ENCODE results near the gene DGKQ.

DNA sequence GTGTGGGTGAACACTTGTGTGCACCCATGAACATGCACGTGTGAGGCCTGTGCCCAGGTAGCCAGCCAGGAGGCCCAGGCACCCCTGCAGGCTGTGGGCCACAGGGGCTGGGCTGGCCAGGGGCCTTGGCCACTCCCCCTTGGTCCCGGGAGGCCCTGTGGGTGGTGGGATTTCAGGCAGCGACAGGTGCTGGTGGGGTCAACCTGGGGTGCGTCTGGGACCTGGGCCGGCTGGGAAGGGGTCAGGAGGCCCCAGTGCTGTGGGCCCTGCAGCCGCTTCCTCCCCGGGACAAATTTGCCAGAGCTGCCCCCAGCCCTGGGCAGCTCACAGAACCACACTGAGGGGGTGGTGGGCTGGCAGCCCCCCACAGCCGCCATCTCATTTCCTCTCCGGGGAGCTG lies 46.0 kb upstream of the DGKQ start:
- TF ChIP-seq, protein P1, sequence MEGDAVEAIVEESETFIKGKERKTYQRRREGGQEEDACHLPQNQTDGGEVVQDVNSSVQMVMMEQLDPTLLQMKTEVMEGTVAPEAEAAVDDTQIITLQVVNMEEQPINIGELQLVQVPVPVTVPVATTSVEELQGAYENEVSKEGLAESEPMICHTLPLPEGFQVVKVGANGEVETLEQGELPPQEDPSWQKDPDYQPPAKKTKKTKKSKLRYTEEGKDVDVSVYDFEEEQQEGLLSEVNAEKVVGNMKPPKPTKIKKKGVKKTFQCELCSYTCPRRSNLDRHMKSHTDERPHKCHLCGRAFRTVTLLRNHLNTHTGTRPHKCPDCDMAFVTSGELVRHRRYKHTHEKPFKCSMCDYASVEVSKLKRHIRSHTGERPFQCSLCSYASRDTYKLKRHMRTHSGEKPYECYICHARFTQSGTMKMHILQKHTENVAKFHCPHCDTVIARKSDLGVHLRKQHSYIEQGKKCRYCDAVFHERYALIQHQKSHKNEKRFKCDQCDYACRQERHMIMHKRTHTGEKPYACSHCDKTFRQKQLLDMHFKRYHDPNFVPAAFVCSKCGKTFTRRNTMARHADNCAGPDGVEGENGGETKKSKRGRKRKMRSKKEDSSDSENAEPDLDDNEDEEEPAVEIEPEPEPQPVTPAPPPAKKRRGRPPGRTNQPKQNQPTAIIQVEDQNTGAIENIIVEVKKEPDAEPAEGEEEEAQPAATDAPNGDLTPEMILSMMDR (IDR thresholded peaks at IDR 0.05), result no peak
- TF ChIP-seq POLR2A (IDR thresholded peaks at IDR 0.05), result no peak
